Prostate gland (tissue), 2 donors: Measurements from ENCODE around the gene NR5A1.

Source experiments
- CTCF ChIP-seq, 4 experiments: fragments of 200-600 bp in 2 of 4; fragments of 450-650 bp in 2 of 4; sonication (generic) in 2 of 4; IDR thresholded peaks; 1 replicate in 3 of 4; 2 replicates in 1 of 4; pipeline ENCODE4 v1.5.1; 2016 to 2019; ENCODE audit warnings: antibody characterized with exemption in 4 of 4, mild to moderate bottlenecking in 2 of 4, moderate library complexity in 2 of 4
- POLR2A ChIP-seq: fragments of 450-650 bp; IDR thresholded peaks from one replicate; pipeline ENCODE4 v1.6.1; 2016; ENCODE audit warnings: antibody characterized with exemption, mild to moderate bottlenecking
- POLR2AphosphoS5 ChIP-seq: sonication (generic); formaldehyde crosslinking; IDR thresholded peaks from one replicate; pipeline ENCODE4 v1.6.1; 2017; ENCODE audit warnings: antibody characterized with exemption

GRCh38 chr9:124480621-124480981 is 26.6 kb downstream of the NR5A1 start:
- TF ChIP-seq POLR2AphosphoS5 (no peak), CTCF (IDR thresholded peaks at IDR 0.05) (no peak), POLR2A (no peak)
